Measurements from ENCODE around the gene SPOP. TPM values are rescaled to one million over a fixed set of nuclear protein-coding genes. Genes with fewer than 3 reads are reported as not detected.

SPOP gene
- total RNA-seq, 4 donors from 2014 or later, result 18.1 to 67.5 (median 36.5) TPM

GRCh38 chr17:49589577-49589927, 88.3 kb downstream of the SPOP start:
- TF ChIP-seq CTCF (IDR thresholded peaks at IDR 0.05) (no peak), POLR2A (IDR thresholded peaks at IDR 0.05) (no peak)
- intact Hi-C loops (cut with DNase I), result no loop called here
- Histone ChIP-seq H3K27me3 (no peaks in the 10 kb centered on the region), H3K4me3 (no peak overlapping the region), H3K9me3 (no peaks in the 10 kb centered on the region), H3K36me3 (peaks cover 0 to 36% (median 0%) of the 10 kb centered on the region in 3 donors), H3K4me1 (peaks cover 0 to 7% (median 0%) of the 10 kb centered on the region in 3 donors), H3K27ac (peak overlapping the region in 2 of 4 donors; percentile 52 to 63)
- DNase-seq, result no peak
- 74 to 85% methylated on average over 2 of the region's 2 CpGs for WGBS, 2 donors

GRCh38 chr17:49588726-49589576, 88.9 kb downstream of the SPOP start:
- no peak for DNase-seq
- WGBS, 2 donors, result 73 to 83% methylated on average over 7 of the region's 8 CpGs

GRCh38 chr17:49588312-49588711, 89.6 kb downstream of the SPOP start:
- intact Hi-C loops (cut with DNase I), result no loop called here
- no peaks in the 10 kb centered on the region for H3K9me3 ChIP-seq
- H3K4me1 ChIP-seq, result peaks cover 0 to 7% (median 0%) of the 10 kb centered on the region in 3 donors
- H3K27ac ChIP-seq, result peak overlapping the region in 1 of 4 donors; percentile 52
- H3K4me3 ChIP-seq, result no peak overlapping the region
- 73 to 93% methylated on average over 3 to 4 of the region's 8 CpGs for WGBS, 2 donors
- TF ChIP-seq POLR2A (IDR thresholded peaks at IDR 0.05) (no peak), CTCF (IDR thresholded peaks at IDR 0.05) (no peak)
- no peaks in the 10 kb centered on the region for H3K27me3 ChIP-seq
- peaks cover 0 to 23% (median 0%) of the 10 kb centered on the region in 3 donors for H3K36me3 ChIP-seq
- DNase-seq, result no peak

More at GRCh38 chr17:49588726-49589576, 88.9 kb downstream of the SPOP start:
- TF ChIP-seq POLR2A (IDR thresholded peaks at IDR 0.05) (no peak), CTCF (IDR thresholded peaks at IDR 0.05) (no peak)
- Histone ChIP-seq H3K27ac (peak overlapping the region in 2 of 4 donors; percentile 52 to 63), H3K9me3 (no peaks in the 10 kb centered on the region), H3K4me1 (peaks cover 0 to 7% (median 0%) of the 10 kb centered on the region in 3 donors), H3K36me3 (peaks cover 0 to 30% (median 0%) of the 10 kb centered on the region in 3 donors), H3K4me3 (no peak overlapping the region), H3K27me3 (no peaks in the 10 kb centered on the region)
- intact Hi-C loops (cut with DNase I), result no loop called here

GRCh38 chr17:49587366-49588073, 90.4 kb downstream of the SPOP start:
- Histone ChIP-seq H3K27me3 (no peaks in the 10 kb centered on the region), H3K4me1 (peaks cover 0 to 7% (median 0%) of the 10 kb centered on the region in 3 donors), H3K36me3 (peaks cover 0 to 16% (median 0%) of the 10 kb centered on the region in 3 donors), H3K9me3 (no peaks in the 10 kb centered on the region), H3K27ac (peak overlapping the region in 1 of 4 donors; percentile 52), H3K4me3 (no peak overlapping the region)
- intact Hi-C loops (cut with DNase I), result no loop called here
- TF ChIP-seq POLR2A (IDR thresholded peaks at IDR 0.05) (no peak), CTCF (IDR thresholded peaks at IDR 0.05) (no peak)
- 73 to 78% methylated on average over 11 to 12 of the region's 12 CpGs for WGBS, 2 donors
- no peak for DNase-seq
